ENCODE data around the gene BCAP31. TPM values are rescaled to one million over a fixed set of nuclear protein-coding genes. Genes with fewer than 3 reads are reported as not detected.
"Not testable (repeated sequence)": the region's sequence is repeated elsewhere in the genome, so short reads cannot be mapped to it uniquely, and the experiment has no call there.

BCAP31 gene
- total and polyA plus RNA-seq, 3 donors from 2014 or later = 149 to 222 (median 153) TPM

DNA sequence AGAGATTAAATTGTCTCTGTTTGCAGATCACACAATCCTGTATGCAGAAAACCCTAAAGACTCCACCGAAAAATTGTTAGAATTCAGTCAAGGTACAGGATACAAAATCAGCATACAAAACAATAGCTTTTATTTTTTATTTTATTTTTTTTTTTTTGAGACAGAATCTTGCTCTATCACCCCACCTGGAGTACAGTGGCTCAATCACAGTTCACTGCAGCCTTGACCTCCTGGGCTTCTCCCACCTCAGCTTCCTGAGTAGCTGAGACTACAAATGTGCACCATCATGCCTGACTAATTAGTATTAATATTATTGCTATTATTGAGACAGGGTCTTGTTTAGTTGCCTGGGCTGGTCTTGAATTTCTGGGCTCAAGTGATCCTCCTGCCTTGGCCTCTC, 30.9 kb upstream of the BCAP31 start:
- no peaks in the 10 kb centered on the region for H3K36me3 ChIP-seq (ENCODE audit: low read depth, missing control alignments)
- TF ChIP-seq, protein P1, sequence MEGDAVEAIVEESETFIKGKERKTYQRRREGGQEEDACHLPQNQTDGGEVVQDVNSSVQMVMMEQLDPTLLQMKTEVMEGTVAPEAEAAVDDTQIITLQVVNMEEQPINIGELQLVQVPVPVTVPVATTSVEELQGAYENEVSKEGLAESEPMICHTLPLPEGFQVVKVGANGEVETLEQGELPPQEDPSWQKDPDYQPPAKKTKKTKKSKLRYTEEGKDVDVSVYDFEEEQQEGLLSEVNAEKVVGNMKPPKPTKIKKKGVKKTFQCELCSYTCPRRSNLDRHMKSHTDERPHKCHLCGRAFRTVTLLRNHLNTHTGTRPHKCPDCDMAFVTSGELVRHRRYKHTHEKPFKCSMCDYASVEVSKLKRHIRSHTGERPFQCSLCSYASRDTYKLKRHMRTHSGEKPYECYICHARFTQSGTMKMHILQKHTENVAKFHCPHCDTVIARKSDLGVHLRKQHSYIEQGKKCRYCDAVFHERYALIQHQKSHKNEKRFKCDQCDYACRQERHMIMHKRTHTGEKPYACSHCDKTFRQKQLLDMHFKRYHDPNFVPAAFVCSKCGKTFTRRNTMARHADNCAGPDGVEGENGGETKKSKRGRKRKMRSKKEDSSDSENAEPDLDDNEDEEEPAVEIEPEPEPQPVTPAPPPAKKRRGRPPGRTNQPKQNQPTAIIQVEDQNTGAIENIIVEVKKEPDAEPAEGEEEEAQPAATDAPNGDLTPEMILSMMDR (IDR thresholded peaks at IDR 0.05) = no peak
- TF ChIP-seq POLR2A (IDR thresholded peaks at IDR 0.05) = no peak
- WGBS, 2 donors = 90 to 93% methylated on average over 1 of the region's 1 CpG
- no peak for DNase-seq
- no peaks in the 10 kb centered on the region for H3K4me1 ChIP-seq
- no peaks in the 10 kb centered on the region for H3K27me3 ChIP-seq
- H3K4me3 ChIP-seq = no peak overlapping the region
- H3K27ac ChIP-seq = no peak overlapping the region
- H3K9me3 ChIP-seq = no peaks in the 10 kb centered on the region
- intact Hi-C loops (cut with DNase I; ENCODE audit: low total_unique reads) = no loop called here

DNA sequence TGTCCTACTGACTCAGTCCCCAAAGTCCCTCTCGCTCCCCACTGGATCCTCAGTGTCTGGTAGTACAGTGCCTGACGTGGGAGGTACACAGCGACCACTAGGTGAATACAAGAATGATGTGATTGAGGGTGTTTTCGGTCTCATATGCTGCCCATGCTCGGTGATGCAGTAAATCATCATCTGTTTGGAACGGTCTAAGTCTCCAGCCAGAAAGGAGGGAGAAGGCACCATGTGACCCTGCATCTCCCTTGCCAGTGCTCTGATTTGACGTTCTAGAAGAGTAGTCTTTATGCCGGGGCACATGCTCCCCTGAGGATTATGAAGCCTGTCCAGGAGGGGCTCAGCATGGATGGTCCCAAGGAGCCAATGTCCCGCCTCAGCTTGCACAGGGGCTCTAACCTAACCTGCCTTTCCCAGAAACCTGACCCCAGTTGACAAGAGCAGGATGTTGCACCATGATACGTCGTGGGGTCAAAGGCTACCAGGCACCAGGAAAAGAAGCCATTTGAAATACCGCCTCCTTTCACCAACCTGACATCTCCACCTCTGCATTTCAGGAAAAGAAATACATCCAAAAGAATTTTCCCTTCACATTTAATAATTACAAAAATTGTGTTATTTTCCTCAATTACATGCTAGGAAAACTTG, 26.1 kb upstream of the BCAP31 start:
- no peaks in the 10 kb centered on the region for H3K36me3 ChIP-seq (ENCODE audit: low read depth, missing control alignments)
- no peak overlapping the region for H3K4me3 ChIP-seq
- no peaks in the 10 kb centered on the region for H3K4me1 ChIP-seq
- H3K27me3 ChIP-seq = no peaks in the 10 kb centered on the region
- DNase-seq = no peak
- intact Hi-C loops (cut with DNase I; ENCODE audit: low total_unique reads) = no loop called here
- 59 to 82% methylated on average over 8 to 12 of the region's 12 CpGs for WGBS, 2 donors
- H3K9me3 ChIP-seq = no peaks in the 10 kb centered on the region
- no peak for TF ChIP-seq POLR2A (IDR thresholded peaks at IDR 0.05)
- TF ChIP-seq, protein P1 (IDR thresholded peaks at IDR 0.05) = no peak
- H3K27ac ChIP-seq = no peak overlapping the region

DNA sequence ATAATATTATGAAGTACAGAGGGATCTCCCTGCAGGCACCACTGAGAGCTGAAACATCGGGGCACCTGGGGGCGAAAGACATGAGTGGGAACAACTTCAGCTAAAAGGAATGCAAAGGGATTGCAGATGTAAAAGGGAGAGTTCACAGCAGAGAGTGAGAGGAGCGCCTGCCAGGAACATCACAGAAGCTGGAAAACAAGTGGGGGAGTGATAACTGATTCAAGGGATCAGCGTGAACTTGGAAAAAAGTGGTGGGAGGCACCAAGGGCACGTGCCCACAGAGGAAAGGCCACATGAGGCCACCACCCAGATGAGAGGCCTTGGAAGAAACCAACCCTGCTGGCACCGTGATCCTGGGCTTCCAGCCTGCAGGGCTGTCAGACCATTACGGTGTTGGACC, 24.8 kb upstream of the BCAP31 start:
- H3K36me3 ChIP-seq (ENCODE audit: low read depth, missing control alignments); H3K27me3 ChIP-seq; intact Hi-C loops (cut with DNase I; ENCODE audit: low total_unique reads); H3K4me1 ChIP-seq; H3K27ac ChIP-seq; H3K9me3 ChIP-seq; H3K4me3 ChIP-seq: not testable (repeated sequence)
- peak; percentile 61 for DNase-seq
- 39 to 61% methylated on average over 5 to 7 of the region's 7 CpGs for WGBS, 2 donors

DNA sequence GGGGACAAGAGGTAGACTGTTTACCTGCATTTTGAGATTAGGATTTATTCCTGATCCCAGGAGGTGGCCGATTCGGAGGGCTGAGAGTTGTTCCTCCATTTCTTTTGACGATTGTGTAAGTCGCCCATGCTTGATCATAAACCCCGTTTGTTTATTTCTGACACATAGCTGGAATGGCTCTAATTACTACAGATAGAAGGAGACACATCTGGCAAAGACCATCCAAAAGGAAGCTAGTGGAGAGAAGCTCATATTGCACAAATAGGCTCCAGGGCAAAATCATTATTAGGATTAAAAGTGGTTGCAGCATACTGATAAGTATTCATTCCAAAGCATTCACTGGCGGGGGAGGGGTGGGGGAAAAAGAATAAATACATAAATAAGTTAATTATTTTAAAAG, 22.8 kb upstream of the BCAP31 start:
- H3K27me3 ChIP-seq; H3K36me3 ChIP-seq (ENCODE audit: low read depth, missing control alignments); intact Hi-C loops (cut with DNase I; ENCODE audit: low total_unique reads); DNase-seq; H3K9me3 ChIP-seq; H3K27ac ChIP-seq; H3K4me3 ChIP-seq; H3K4me1 ChIP-seq: not testable (repeated sequence)
- 70 to 82% methylated on average over 6 of the region's 6 CpGs for WGBS, 2 donors

DNA sequence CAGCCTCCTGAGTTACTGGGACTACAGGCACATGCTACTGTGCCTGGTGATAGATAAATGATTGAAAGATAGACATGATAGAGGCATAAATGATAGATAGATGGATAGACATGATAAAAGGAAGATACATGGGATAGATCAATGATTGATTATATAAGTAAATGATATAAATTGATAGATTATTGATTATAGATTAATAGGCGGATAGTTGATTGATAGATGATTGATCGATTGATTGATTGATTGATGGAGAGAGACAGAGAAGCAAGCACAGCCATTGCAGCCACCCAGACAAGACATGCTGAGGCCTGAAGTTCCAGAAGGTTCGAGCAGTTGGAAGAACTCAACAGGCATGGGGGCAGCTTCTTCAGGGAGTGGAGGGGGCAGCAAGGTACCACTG, 22.2 kb upstream of the BCAP31 start:
- DNase-seq = no peak
- no peaks in the 10 kb centered on the region for H3K27me3 ChIP-seq
- 89 to 92% methylated on average over 3 of the region's 3 CpGs for WGBS, 2 donors
- no peak overlapping the region for H3K4me3 ChIP-seq
- H3K36me3 ChIP-seq (ENCODE audit: low read depth, missing control alignments) = no peaks in the 10 kb centered on the region
- H3K27ac ChIP-seq = no peak overlapping the region
- H3K4me1 ChIP-seq = peaks cover 4% of the 10 kb centered on the region
- TF ChIP-seq POLR2A (IDR thresholded peaks at IDR 0.05) = no peak
- TF ChIP-seq, protein P1 (IDR thresholded peaks at IDR 0.05) = no peak
- no peaks in the 10 kb centered on the region for H3K9me3 ChIP-seq
- intact Hi-C loops (cut with DNase I; ENCODE audit: low total_unique reads) = no loop called here

DNA sequence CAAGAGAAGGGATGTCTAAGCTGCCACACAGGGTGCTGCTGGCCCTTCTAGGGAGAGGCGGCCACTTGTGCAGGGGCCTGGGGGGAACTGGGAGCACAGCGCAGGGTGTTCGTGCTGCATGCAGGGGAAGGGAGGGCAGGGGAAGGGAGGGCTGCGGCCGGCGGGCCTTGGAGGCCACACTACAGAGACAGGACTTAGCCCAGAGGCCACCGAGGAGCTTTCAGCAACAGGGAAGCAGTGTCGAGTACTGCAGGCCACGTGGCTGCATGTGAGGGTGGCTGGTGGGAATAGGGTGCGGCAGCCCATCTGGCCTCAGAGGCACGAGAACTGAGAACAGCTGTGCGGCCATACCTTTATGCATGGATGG, 20.9 kb upstream of the BCAP31 start:
- H3K27me3 ChIP-seq; H3K9me3 ChIP-seq; intact Hi-C loops (cut with DNase I; ENCODE audit: low total_unique reads); H3K27ac ChIP-seq; H3K4me1 ChIP-seq; H3K4me3 ChIP-seq; H3K36me3 ChIP-seq (ENCODE audit: low read depth, missing control alignments); DNase-seq: not testable (repeated sequence)
- 38 to 60% methylated on average over 7 to 9 of the region's 12 CpGs for WGBS, 2 donors
